ENCODE measurements around the gene HOXA3.

HOXA3 gene

DNA sequence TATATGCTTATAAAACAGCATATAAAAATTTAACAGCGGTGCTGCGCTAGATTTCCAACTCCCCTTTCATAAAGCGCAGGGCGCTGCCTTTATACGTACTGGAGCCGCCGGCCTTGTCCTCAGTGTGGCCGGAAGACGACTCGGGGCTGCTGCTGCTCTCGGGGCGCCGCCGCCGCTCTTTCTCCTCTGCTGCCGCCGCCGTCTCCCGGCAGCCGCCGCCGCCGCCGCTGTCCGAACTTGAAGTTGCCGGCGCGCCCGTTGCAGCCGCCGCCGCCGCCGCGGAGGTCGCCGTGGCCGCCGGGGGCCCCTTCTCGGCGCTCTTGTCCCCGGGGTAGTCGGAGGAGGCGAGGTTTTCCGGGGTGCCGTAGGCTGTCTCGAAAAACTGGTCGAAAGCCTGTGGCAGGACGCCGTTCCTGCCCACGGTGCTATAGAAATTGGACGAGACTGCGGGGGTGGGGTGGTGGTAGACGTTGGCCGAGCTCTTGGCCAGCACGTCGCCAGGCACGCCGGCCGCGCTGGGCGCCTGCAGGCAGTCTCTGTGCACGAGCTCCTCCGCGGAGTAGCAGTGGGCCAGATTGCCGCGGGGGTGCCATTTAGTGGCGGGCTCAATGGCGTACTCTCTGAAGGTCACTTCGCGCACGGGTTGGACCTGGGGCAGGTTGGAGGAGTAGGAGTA, 32.1 kb upstream of the HOXA3 start:
- H3K4me3 ChIP-seq (replicated peaks in 1 of 2; ENCODE audit: low read depth in 2 of 2, low read length in 2 of 2), result peak overlapping the region; percentile 29 to 38
- TF ChIP-seq, protein P1, sequence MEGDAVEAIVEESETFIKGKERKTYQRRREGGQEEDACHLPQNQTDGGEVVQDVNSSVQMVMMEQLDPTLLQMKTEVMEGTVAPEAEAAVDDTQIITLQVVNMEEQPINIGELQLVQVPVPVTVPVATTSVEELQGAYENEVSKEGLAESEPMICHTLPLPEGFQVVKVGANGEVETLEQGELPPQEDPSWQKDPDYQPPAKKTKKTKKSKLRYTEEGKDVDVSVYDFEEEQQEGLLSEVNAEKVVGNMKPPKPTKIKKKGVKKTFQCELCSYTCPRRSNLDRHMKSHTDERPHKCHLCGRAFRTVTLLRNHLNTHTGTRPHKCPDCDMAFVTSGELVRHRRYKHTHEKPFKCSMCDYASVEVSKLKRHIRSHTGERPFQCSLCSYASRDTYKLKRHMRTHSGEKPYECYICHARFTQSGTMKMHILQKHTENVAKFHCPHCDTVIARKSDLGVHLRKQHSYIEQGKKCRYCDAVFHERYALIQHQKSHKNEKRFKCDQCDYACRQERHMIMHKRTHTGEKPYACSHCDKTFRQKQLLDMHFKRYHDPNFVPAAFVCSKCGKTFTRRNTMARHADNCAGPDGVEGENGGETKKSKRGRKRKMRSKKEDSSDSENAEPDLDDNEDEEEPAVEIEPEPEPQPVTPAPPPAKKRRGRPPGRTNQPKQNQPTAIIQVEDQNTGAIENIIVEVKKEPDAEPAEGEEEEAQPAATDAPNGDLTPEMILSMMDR (IDR thresholded peaks at IDR 0.05; ENCODE audit: low read depth, low read length), result no peak
- DNase-seq (ENCODE audit: low read depth in 2 of 2), result peak; percentile 19 to 26

DNA sequence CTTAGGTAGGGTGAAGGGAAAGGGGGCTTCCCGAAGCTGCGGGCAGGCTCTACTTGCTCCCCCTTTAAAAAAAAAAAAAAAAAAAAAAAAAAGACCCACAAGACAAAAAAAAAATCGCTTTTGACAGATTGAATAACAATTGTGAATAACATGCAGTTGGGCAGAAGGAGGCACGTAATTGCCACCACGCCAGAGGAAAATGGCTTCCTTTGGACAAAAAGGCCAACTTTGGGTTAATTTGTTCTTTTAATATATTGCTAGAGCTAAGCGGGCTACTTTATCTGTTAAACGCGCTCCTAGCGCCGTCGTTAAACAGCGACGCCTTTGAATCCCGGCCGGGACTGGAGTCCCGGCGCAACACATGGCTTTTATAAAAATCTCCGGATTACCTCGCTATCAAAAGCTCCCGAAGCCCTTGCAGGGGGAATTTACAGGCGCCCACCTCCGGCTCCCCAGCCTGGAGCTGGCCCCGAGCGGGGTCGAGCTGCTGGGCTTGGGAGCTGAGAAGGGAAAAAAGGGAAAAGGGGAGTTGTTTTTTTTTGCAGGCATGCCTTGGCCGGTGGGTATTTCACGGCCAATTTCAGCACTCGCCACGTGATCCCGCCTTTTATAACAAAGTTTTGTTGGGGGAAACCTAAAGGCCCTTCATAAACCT, 31.4 kb upstream of the HOXA3 start:
- H3K4me3 ChIP-seq (replicated peaks in 1 of 2; ENCODE audit: low read depth in 2 of 2, low read length in 2 of 2), result peak overlapping the region; percentile 29 to 34
- no peak for DNase-seq (ENCODE audit: low read depth in 2 of 2)
- TF ChIP-seq, protein P1 (IDR thresholded peaks at IDR 0.05; ENCODE audit: low read depth, low read length), result no peak

DNA sequence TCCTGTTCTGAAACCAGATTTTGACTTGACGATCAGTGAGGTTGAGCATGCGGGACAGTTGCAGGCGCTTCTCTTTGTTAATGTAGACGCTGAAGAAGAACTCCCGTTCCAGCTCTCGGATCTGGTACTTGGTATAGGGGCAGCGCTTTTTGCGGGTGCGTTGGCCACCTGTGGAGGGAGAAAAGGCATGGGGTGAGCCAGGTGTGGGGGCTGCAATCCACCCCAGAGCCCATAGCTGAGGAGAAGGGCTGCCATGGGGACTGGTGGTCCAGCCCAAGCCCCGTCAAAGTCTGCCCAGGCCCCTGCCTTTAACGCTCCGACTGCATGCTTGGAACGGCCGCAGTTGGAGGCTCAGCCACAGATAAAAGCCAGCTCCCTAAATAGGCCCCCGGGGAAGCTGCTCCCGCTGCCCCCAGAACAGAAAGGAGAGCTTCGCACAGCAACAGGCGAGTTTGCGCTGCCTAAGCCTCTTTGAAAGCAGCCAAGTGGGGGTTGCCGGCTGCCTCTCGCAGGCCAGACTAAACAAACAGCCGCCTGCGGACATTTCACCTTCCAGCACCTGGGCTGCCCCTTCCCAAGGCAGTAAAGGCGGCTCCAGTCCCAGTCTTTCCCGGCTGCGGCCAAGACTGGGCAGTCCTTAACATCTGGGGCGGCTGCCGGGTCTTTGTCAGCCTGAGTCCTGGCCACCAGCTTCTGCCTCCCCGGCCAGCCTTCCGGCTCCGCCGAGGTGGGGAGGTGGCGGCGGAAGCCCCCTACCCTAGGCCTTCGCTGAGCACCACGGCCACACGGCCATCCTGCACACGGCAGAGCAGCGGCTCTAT, 30.7 kb upstream of the HOXA3 start:
- no peak for DNase-seq (ENCODE audit: low read depth in 2 of 2)
- TF ChIP-seq, protein P1 (IDR thresholded peaks at IDR 0.05; ENCODE audit: low read depth, low read length), result no peak
- H3K4me3 ChIP-seq (replicated peaks in 1 of 2; ENCODE audit: low read depth in 2 of 2, low read length in 2 of 2), result peak overlapping the region in 1 of 2 donors; percentile 18

DNA sequence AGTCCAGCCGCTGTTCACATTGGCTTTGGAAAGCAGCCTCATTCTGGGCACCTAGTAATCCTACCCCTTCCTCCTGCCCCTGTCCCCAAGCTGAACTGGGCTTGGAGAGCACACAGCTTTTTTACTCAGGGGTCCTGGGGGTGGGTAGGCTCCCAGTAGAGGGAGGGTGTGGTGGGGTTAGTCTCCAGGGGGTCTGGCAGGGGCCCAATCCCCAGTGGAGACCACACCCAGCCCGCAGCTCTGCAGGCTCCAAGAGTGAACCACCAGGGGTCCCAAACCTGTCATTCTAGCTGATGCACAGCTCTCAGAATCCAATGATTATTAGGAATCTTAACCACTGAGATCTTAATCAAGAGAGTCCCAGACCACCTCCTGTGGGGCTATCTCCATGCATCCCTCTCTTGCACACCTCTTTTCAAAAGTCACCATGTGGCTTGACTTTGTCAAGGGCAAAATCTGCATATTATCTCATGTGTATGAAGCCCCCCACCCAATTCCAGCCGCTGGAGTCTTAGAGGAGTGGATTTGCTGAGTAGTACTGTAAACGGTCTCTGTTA, 30.0 kb upstream of the HOXA3 start:
- H3K4me3 ChIP-seq (replicated peaks in 1 of 2; ENCODE audit: low read depth in 2 of 2, low read length in 2 of 2), result no peak overlapping the region
- no peak for DNase-seq (ENCODE audit: low read depth in 2 of 2)
- TF ChIP-seq, protein P1 (IDR thresholded peaks at IDR 0.05; ENCODE audit: low read depth, low read length), result no peak

DNA sequence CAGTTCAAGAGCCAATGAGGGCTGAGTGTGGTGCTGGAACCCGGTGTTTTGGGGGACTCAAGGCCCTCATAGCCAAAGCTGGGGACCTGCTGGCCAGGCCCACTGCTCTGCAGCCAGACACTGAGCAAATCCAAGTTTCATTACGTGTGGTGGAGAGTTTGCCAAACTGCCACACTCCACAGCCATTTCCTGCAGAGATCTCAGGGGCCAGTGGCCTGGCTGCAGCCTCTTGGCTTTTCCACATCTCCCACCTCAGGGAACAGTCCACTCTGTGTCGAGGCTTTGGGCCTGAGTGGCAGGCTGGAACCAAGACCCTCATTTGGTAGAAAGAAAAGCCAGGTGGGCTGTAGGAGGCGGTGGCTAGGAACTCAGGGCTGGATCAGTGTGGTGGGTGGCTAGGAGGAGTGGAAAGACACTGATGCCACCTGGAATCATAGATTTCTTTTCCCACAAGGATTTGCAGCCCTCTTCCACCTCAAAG, 29.5 kb upstream of the HOXA3 start:
- no peak for DNase-seq (ENCODE audit: low read depth in 2 of 2)
- H3K4me3 ChIP-seq (replicated peaks in 1 of 2; ENCODE audit: low read depth in 2 of 2, low read length in 2 of 2), result no peak overlapping the region
- TF ChIP-seq, protein P1 (IDR thresholded peaks at IDR 0.05; ENCODE audit: low read depth, low read length), result no peak
